SK-N-MC (cell line): Measurements from ENCODE around the gene PSMA4.

Source experiments
- EZH2 ChIP-seq: fragments of 200-600 bp; sonication (generic); IDR thresholded peaks from one replicate; pipeline ENCODE4 v1.6.1; 2017; ENCODE audit warnings: antibody characterized with exemption
- FOXP2 ChIP-seq: optimal IDR thresholded peaks from 2 replicates; pipeline ENCODE3; 2011; ENCODE audit warnings: mild to moderate bottlenecking, moderate library complexity; ENCODE audit not compliant: insufficient read depth; ENCODE audit errors: extremely low read length, control extremely low read depth
- POLR2AphosphoS5 ChIP-seq: IDR thresholded peaks from 2 replicates; pipeline ENCODE4 v1.6.1; 2012; ENCODE audit warnings: mild to moderate bottlenecking, low read depth, low read length, borderline replicate concordance

- TF ChIP-seq EZH2 (no peak), POLR2AphosphoS5 (no peak), FOXP2 (no peak)
Measured at GRCh38 chr15:78563092-78563491, 22.8 kb downstream of the PSMA4 start.
